ENCODE results near the gene IP6K3.

Gene IP6K3

DNA sequence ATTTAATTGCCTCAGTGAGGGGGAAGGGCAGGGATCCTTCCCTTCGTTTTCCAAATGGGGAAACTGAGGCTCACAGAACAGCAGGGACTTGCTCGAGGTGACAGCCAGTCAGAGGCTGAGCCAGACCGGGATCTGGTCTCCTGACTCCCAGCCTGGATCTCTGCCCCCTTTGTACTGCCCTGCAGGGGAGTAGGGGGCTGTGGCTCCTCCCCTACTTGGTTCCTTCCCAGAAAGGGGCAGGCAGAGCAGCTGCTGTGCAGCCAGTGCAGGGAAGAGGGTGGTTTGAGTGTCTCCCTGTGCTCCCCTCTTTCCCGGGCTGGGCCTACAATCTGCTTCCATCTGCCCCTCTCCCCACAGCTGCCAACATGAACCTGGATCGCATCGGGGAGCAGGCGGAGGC, 72.9 kb downstream of the IP6K3 start:
- no peak for DNase-seq (ENCODE audit: low read depth in 3 of 3)

DNA sequence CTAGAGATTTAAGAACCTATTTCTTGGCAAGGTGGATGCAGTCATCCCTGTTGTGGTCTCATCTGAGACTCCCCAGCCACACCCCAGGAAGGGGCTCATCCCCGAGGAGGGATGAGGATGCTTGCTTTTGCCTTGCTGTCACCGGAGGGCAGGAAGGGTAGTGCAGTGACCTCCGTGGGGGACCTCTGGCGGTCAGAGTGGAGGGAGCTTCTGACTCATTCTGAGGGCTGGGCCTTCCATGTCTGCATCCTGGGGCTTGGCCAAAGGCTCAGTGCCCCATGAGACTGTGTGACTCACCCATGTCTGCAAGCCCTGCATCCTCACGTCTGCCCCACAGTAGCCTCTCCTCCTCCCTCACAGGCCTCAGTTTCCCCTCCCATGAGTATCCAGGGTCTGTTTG, 73.9 kb downstream of the IP6K3 start:
- DNase-seq (ENCODE audit: low read depth in 3 of 3) = no peak

DNA sequence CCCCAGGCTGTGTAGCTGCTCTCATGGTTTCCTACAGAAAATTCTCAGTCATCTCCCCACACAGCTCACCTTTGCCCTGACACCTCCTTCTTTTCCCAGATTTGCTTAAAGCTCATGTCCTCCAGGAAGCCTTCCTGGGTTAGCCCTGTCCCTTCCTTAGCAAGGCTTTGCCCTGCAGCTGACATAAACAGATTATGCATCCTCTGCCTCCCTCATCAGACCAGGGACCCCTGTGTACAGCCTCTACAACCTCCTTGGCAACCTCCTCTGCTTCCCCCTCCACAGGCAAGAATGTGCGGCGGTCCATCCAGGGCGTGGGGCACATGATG, 75.0 kb downstream of the IP6K3 start:
- no peak for DNase-seq (ENCODE audit: low read depth in 3 of 3)

Data from stimulated activated CD4-positive, alpha-beta T cell treated with anti-CD3 and anti-CD28 coated beads, TNF-alpha, amount 100 ng/mL, for 4 hours (primary cell).